GM18511 (cell line): ENCODE results near the gene TTLL9.

Experiments used
- ATAC-seq: cut with Tn5 transposase; IDR thresholded peaks from one replicate; pipeline ENCODE4 v1.9.1; 2021; ENCODE audit warnings: mild to moderate bottlenecking, moderate library complexity; ENCODE audit not compliant: unreplicated experiment

The TTLL9 gene

DNA sequence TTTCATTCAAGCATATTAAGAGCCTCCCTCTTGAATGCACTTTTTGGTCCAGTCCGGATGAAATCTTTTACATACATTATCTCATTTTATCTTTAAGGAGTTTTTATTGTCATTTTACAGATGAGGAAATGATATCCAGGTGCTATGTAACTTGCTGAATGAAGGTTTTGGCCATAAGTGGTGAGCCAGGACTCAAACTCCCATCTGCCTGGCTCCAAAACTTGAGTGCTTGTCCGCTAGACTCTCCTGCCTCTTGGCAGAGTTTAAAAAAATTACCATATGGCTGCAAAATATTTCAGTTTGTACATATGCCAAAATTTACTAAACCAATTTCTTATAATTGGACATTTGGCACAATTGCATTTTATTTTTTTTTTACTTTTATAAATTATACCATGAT is 69.2 kb downstream of the TTLL9 start:
- ATAC-seq = no peak

- ATAC-seq = no peak
Observed at GRCh38 chr20:31943052-31943471, 72.6 kb downstream of the TTLL9 start.

GRCh38 chr20:31945319-31945718 is 74.9 kb downstream of the TTLL9 start:
- ATAC-seq = no peak

GRCh38 chr20:31945785-31946184 is 75.4 kb downstream of the TTLL9 start:
- no peak for ATAC-seq

GRCh38 chr20:31948008-31948407 is 77.6 kb downstream of the TTLL9 start:
- ATAC-seq = no peak

DNA sequence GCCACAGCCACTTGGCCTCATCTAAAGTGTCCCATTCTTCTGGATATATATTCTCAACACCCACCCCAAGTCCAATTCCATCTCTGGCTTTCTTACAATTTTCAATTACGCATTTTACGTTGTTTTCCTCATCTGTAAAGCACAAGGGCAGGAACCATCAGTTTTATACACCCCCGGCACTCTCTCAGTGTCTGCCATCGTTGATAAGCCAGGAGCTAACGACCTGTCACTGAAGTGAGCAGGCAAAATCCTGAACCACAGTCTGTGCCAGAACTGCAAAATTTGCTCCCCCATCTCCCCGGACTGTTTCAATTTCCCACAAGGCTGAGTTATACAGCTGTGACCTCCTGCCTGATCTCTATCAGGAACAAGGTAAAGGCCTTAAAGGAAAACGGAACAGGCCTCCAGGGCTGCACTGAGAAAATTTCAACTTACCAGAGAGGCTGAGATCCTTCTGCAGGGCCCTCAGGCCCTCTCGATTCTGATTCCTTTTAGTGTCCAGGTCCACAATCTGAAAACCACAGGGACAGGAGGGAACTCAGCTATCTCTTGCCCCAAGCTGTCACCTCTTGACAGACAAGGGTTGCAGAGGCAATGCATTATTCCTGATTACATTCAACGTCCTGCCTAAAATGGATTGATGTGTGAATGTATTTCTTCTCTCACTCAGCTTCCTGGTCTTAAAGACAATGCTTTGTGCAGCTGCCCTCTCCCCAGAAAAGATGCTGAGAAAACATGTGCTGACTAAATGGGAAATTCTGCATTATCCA is 79.6 kb downstream of the TTLL9 start:
- ATAC-seq = no peak

GRCh38 chr20:31951203-31951529 is 80.7 kb downstream of the TTLL9 start:
- ATAC-seq = no peak

- peak; percentile 94 for ATAC-seq
Observed at GRCh38 chr20:31951530-31952453, 81.4 kb downstream of the TTLL9 start, which contains the start of gene PDRG1. PDRG1 (minus strand) TSS chr20:31952046; CDS start chr20:31951961, 85 bp downstream.

DNA sequence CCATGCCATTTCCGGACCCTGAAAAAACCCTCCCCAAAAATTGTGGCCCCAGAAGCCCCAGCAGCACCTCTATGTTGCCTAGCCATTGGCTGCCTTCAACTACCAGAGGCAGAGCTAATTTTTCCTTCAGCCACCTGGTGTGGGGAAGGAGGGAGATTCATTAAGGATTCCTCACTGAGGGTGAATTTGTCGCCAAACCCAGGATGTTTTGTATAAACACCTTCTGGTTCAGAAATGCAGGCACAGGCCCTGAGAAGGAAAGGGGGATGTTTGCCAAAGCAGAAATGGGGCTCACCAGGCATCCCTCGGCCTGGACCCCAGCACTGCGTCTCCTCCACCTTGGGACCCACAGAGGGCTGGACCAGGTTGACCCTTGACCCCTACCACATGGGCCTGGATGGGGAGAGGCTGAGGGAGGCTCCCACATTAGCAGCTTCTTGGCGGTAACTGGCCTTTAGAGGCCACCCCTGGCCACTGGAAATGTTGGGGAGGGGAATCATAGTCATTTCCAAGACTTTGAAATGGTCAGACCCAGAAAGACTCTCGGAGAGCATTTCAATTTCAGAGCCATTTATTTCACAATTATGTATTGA is 83.2 kb downstream of the TTLL9 start:
- ATAC-seq = no peak

- ATAC-seq = no peak
Observed at GRCh38 chr20:31954500-31954899, 84.1 kb downstream of the TTLL9 start.

DNA sequence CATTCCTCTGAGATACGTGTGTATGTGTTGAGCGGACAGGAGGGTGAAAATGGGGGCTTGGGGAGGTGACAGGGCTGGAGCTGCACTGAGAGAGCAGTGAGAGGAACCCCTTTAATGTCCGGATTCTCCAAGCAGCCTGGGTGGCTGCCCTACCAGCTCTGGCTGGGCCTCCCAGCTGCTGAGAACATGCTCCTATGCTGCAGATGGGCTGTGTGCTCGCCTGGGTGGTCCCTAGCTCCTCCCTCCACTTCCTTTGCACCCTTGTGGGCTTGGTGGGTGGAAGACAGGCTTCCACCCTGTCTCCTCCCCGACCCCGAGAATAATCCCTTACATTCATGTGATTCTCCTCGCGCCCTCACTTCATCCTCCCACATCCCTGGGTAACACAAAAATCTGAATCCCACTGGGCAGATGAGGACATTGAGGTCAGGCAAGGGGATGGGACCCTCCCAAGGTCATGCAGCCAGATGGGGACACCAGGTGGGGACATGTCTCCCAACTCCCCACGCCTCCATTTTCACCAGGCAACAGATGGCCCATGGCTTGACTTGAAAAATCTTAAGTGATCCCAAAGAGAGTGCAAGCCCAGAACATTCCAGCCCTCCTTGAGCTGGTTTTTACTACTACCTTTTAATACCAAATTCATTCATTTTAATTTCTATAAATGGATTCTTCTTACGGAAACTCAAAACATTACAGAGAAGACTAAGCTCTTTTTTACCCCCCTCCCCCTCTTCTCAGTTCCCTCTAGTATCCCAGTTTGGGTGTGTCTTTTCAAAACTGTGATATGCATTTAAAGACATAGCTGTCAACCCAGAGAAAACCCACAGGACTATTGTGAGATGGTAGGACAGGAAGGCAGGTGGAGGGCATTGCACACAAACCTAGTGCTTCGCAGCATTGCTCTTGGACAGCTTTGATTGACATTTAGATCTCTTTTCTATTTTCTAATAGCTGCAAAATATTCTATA is 86.4 kb downstream of the TTLL9 start:
- ATAC-seq = no peak

DNA sequence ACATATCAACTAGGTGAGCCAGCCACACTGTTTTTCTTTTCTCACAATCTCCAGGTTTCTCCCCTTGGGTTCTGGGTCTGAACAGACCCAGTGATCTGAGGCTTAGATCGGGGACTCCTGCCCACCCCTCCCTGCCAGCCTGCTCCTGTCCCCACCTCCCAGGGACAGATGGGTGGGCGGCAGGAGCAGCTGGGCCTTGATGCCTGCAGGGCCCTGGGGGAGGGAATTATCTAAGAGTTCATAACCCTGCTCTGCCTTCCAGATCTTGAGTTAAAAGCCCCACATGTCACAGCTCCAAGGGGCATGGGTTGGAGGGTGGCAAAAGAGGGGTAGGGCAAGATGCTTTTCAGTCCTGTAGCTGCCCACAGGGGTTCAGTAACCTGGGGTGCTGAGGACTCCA is 92.3 kb downstream of the TTLL9 start:
- no peak for ATAC-seq

DNA sequence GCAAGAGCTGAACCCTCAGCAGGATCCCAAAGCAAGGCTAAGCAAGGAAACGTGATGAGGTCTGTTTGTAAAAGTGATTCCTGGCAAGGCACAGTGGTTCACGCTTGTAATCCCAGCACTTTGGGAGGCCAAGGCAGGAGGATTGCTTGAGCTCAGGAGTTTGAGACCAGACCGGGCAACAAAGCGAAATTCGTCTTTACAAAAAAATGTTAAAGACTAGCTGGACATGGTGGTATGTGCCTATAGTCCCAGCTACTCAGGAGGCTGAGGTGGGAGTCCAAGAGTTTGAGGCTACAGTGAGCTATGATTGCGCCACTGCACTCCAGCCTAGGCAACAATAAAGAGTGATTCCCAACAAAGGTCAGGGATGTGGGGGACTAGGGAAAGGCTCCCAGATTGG is 93.5 kb downstream of the TTLL9 start:
- ATAC-seq = no peak

GRCh38 chr20:31966991-31967655 is 96.7 kb downstream of the TTLL9 start:
- ATAC-seq = no peak

DNA sequence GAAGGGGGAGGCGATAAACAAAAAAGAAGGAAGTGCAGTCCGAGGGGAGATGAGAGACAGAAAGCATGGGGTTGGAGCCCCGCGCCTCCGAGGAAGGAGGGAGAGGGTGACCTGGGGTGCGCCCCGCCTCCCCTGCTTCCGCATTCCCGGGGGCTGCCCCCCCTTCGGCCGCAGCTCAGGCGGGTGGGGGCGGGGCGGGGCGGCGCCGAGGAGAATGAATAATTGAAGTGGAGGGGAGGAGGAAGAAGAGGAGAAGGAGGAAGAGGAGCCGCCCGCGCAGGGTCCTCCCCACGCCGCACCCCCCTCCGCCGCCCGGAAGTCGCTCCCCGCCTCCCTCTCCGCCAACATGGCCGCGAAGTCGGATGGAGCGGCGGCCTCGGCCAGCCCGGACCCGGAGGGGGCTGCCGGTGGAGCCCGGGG is 97.4 kb downstream of the TTLL9 start, which contains the start of gene XKR7:
XKR7 (plus strand) TSS at position 322 of the 420 bp plus-strand sequence; CDS start at position 347, 25 bp downstream.
- ATAC-seq = no peak

GRCh38 chr20:31968291-31969126 is 98.1 kb downstream of the TTLL9 start:
- no peak for ATAC-seq

- no peak for ATAC-seq
Observed at GRCh38 chr20:31969991-31970390, 99.6 kb downstream of the TTLL9 start.

GRCh38 chr20:31972471-31973021 is 102.1 kb downstream of the TTLL9 start:
- no peak for ATAC-seq

DNA sequence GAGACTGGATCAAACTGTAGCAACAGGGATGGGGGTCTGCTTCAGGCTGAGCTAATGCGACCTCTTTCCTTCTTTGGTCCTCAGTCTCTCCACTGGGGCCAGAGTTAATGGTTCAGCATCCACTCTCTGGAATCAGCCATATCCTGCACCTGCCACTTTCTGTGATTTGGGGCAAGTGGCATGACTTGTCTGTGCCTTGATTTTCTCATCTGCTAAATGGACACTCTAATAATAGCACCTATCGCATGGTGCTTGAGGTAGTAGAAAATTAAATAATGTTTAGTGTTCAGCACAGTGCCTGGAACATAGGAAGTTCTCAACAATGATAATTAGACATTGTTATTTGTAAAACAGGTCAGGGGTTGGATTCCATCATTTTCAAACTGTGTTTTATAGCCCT is 103.9 kb downstream of the TTLL9 start:
- no peak for ATAC-seq
